HG02870 (cell line): Measurements from ENCODE around the gene MRPL23.
"Not testable (repeated sequence)": the region's sequence is repeated elsewhere in the genome, so short reads cannot be mapped to it uniquely, and the experiment has no call there.

Experiments used
- ATAC-seq: cut with Tn5 transposase; IDR thresholded peaks from one replicate; pipeline ENCODE4 v1.9.1; 2021; ENCODE audit warnings: mild to moderate bottlenecking, moderate library complexity; ENCODE audit not compliant: unreplicated experiment

The MRPL23 gene

DNA sequence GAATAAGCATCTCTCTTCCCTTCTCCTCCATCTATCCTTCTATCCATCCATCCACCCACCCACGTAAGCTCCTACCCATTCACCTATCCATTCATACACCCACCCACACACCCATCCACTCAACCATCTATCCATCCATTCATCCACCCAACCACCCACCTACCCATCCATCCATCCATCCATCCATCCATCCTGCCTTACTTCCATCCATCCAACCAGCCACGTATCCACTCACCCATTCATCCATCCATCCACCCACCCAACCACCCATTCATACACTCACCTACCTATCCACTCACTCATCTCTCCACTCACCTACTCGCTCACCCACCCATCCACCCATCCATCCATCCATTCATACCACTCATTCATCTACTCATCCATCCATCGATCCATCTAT is 14.5 kb upstream of the MRPL23 start:
- no peak for ATAC-seq

DNA sequence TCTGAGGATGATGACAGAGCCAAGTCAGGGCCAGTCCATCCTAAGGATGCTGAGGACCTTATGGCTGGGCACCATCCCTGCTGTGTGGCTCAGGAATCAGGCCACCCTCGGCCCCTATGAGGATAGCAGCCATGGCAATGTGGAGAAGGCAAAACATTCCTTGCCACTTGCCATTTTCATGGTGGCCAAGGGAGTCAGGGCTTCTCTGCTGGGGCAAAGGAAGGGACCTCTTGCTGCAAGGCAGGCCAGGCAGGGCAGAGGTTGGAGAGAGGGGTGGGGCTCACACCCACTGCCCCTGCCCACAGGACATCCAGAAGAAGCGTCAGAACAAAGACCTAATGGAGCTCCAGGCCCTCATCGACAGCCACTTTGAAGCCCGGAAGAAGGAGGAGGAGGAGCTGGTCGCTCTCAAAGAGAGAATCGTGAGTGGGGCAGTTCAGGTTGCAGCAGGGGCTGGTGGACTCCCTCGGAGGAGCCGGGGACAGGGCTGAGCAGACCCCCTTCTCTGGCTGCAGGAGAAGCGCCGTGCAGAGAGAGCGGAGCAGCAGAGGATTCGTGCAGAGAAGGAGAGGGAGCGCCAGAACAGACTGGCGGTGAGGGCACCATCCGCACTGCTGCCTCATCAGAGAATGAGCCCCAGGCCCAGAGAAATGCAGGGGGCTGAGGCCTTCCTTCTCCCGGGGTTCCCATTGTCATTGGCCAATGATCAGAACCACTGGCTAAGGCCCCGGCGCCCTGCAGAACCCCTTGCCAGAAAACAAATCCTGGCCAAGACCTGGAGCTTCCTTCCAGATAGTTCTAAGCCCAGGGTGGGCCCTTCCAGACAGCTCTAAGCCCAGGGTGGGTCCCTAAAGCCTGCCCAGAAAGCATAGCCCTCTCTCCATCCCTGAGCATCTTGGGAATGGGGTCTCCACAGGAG is 13.5 kb upstream of the MRPL23 start:
- ATAC-seq = no peak

DNA sequence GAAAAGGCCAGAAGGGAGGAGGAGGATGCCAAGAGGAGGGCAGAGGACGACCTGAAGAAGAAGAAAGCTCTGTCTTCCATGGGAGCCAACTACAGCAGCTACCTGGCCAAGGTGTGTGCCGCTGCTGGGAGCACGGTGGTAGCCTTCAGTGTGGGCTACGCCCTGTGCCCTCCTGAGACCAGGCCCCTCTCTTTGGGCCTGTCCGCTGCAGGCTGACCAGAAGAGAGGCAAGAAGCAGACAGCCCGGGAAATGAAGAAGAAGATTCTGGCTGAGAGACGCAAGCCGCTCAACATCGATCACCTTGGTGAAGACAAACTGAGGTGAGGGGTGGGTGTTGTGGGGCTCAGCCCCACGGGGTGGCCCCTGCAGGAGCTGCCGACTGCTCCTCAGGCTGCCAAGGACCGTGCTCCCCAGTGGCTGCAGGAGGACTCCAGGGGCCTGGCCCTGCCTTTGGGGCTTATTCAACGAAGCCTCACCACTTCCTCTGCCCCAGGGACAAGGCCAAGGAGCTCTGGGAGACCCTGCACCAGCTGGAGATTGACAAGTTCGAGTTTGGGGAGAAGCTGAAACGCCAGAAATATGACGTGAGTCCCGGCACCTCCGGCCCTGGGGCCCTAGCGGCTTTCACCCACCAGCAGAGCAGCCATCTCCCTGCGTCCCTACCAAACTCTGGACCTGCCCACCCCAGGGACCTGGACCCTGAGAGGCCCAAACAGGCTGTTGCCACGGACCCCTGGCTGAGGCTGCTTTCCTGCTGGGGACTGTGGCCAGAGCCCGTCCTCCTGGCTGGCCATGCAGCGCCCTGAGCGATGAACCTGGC is 12.6 kb upstream of the MRPL23 start:
- ATAC-seq = no peak

DNA sequence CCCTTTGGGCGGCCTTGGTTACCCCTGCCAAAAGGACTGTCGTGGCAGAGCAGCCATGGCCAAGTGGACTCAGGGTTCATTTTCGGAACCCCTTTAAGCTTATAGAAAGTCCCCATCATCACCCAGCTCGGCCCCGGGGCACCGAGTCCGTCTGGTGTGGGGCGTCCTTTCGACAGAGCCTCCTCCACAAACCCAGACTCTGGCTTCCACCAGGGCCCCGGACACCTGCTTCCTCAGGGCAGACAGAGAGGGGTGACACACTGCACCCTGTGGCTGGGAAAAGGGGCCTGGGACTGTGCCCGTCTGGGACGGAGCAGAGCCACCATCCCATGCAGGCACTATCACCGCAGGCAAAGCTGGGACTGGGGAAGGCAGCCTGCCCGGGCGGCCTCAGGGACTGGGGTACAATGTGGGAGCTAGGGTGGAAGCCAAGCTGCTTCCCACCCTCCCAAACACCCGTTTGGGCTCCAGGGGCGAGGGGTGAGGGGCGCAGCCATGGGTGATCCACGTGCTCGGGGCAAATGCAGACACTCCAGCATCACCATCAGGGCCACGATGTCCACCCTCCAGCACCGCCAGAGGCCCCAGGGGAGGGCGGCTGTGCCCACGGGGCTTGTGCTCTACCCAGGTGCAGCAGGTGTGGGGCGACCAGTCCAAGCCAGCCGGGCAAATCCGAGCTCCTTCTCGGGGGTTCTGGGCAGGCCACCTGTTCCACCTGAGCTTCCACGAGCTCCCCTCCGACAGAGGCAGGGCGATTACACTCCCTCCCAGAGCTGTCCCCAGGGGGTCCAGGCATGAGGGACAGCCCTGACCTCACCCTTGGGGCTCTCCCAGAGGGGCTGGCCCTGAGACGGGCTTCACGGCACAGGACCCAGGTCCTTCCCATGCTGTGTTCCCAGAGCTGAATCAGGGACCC is 11.7 kb upstream of the MRPL23 start:
- ATAC-seq = no peak

DNA sequence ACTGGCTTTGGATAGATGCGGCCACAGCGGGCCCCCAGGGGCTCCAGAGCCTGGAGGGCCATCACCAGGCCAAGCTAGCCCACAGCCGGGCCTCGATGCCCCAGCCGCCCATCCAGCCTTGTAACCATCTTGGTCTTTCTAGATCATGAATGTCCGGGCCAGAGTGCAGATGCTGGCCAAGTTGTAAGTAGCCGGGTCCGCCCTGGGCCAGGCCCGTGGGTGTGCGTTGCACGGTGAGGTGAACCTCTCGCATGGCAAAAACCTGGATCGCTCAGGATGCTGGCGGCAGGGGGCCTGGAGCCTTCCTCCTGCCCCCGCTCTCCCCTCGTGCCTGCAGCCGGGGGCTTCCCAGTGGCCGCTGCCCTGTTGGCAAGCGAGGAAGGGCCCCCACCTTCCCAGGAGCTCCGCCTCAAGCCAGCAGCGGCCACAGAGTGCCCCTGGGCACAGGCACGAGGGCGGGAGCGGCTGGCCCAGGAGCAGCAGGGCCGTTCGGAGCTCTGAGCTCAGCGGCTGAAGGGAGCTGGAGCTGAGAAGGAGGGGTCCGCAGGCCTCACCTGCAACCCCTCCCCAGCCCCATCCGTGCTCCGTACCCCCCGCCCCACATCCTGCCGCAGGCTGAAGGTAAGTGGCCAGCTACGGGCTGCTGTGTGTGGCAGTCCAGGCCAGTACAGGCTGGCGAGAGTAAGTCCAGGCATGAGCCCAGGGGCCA is 10.9 kb upstream of the MRPL23 start:
- no peak for ATAC-seq

DNA sequence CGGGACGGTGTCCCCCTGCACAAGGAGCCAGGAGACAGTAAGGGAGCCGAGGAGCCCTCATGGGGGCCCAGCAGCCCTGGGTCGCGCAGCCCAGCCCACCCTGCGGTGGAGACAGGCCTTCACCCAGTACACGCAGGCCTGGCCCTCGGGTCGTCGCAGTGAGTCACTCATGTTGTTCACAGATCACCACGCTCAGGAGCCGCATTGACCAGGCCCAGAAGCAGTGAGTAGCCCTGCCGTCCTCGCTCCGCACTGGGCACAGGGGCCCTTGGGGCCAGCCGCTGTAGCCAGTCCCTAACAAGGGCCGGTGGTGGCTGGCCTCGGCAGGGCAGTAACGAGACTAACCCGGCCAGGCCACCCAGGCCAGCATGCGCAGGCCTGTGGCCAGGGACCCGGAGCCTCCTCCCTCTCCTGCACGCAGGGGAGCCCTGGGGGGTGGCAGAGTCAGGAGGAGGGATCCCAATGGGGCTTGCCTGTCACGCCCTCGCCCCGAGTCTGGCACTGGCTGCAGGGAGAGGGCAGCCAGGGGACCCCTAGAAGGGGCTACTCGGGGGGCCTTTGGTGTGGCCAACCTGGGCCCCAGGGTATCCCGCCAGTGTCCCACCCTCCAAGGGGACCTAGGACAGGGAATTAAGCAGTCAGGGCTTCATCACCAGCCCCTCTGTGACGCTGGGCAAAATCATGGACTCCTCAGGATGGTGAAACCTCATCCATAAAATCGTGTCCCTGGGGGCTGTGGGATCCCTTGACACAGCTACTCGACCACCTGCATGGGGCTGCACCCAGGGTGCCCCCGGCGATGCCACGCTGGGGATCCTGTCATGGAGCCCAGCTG is 10.1 kb upstream of the MRPL23 start:
- ATAC-seq = no peak

DNA sequence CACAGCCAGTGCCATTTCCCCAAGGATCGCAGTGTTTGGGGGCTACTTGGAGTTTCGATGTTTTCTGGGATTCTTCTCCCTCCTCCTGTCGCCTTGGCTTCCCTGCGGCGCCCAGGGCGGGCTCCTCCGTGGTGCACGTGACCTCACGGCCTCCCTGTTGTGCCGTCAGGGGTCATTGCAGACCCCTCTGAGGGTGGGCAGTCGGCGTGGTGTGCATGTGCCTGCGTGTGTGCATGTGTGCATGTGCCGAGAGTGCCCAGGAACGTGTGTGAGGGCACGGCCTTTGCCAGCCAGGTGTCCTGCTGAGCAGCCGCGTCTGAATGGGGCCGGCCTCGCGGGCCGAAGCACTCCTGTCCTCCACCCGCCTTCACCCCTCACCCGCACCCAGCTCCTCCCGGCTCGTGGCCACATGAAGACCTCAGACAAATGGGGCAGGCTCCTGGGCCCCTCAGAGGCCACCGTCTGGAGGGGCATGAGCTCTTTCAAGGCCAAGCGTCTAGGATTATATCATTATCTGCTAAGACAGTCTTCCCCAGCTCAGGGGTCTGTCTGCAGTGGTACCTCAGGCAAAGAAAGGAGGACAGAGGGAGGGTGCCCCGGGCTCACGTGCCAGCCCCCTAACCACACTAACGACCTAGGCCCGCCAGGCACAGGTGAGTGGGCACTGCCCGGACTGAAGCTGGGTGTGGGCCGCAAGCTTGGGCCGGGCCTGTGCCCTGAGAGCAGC is 9.4 kb upstream of the MRPL23 start:
- ATAC-seq = no peak

DNA sequence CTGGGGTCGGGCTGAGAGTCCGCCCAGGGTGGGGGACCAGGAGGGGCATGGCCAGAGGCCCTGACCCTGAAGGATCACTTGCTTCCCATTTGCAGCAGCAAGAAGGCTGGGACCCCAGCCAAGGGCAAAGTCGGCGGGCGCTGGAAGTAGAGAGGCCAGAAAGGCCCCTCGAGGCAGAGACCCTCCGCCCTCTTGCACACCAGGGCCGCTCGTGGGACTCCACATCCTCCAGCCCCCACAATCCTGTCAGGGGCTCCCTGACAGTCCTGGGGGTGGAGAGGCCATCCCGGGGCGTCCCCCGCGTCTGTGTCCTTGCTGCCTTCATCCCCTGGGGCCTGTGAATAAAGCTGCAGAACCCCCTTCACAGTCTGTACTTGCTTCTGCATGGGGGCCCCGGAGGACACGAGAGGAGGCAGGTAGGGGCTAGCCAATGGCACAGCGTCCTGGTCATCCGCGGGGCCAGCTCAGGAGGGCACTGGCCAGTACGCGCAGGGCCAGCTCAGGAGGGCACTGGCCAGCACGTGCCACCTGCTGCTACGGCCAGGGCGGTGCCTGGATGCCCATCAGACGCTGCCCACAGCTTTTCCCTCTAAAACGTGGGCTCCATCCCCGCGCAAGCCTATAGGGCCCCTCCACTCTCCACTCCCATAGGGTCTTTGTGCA is 8.7 kb upstream of the MRPL23 start:
- ATAC-seq = no peak

DNA sequence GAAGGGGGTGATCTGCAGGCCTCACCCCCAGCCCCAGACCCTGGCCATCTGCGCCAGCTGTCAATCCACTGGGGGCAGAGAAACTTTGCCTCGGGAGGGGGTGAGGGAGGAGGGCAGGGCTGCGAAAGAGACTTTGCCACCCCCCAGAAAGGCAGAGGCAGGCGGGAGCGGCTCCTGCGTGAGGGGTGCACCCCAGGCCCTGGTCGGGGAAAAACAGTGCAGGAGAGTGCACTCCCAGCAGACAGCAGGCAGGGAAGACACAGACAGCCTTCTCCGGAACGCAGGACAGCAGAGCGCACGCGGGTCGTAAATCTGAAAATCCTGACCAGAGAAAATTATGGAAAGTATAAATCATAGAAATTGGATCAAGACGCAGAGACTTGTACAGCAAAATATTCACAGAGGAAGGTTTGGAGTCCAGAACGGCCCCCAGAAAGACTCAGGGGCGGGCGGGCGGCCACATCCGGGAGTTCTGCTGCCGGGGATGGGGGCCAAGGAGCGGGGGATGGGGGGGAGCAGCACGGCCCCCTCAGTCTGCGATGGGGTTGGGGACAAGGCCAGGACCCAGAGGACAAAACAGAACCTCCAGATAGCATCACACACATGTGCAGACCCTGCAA is 8.0 kb upstream of the MRPL23 start:
- ATAC-seq = no peak

DNA sequence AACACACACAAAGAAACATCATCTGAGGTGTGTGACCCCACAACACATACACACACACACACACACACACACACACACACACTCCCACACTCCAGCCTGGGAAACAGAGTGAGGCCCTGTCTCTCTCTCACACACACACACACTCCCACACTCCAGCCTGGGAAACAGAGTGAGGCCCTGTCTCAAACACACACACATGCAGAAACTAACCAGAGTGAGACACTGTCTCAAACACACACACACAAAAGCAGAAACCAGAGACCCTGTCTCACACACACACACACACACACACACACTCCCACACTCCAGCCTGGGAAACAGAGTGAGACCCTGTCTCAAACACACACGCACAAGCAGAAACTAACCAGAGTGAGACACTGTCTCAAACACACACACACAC is 7.3 kb upstream of the MRPL23 start:
- ATAC-seq = not testable (repeated sequence)

DNA sequence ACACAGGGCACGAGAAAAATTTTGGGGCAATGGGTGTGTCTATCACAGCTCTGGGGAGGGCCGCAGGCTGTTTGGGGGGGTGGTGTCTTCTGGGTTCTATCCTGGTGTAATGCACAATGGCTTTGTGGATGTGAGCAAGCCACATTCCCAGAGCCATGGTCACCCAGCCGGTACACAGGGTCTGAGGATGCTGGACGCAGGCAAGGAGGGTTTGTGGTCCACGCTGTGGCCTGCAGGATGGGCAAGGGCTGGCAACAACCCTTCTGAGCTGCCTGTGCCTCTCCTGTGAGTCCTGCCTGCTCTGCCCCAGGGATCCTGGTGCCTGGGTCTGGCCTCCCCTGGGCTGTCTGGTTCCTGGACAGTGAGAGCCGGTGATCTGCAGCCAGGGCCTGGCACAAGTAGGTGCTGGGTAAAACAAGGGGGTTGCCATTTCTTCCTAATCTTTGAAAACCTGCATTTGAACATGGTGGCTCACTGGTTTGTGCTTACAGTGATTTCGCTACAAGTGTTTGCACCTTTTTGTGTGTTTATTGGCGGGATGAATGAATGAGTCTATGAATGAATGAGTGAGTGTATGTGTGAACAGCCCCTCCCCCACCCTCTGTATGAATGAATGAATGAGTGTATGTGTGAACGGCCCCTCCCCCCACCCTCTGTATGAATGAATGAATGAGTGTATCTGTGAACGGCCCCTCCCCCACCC is 4.4 kb upstream of the MRPL23 start:
- no peak for ATAC-seq

DNA sequence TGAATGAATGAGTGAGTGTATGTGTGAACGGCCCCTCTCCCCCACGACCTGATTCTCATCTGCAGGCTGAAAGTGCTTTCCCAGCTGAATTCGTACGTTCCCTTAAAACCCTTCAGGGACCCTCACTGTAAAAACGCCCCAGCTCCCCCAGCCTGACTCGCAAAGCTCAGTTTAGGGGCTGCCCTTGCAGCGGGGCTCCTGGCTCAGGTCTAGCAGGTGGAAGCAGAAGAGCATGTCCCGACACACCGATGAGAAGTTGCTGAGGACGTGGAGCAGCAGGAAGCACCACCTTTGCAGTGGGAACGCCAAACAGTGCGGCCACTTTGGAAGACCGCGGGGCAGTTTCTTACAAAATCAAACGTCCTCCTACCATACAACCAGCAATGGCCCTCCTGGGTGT is 3.6 kb upstream of the MRPL23 start:
- no peak for ATAC-seq

DNA sequence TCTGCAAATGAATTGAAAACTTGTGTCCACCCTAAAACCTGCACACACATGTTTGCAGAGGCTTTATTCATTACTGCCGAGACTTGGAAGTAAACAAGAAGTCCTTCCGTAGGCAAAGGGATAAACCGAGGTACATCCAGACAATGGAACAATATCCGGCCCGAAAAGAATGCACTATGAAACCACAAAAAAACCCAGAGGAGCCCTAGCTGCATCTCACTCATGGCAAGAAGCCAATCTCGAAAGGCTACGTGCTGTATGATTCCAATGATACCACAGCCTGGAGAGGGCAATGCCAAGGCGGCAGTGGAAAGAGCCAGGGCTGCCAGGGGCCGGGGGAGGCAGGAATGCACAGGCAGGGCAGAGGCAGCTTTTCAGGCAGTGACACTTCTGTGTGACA is 3.2 kb upstream of the MRPL23 start:
- no peak for ATAC-seq

DNA sequence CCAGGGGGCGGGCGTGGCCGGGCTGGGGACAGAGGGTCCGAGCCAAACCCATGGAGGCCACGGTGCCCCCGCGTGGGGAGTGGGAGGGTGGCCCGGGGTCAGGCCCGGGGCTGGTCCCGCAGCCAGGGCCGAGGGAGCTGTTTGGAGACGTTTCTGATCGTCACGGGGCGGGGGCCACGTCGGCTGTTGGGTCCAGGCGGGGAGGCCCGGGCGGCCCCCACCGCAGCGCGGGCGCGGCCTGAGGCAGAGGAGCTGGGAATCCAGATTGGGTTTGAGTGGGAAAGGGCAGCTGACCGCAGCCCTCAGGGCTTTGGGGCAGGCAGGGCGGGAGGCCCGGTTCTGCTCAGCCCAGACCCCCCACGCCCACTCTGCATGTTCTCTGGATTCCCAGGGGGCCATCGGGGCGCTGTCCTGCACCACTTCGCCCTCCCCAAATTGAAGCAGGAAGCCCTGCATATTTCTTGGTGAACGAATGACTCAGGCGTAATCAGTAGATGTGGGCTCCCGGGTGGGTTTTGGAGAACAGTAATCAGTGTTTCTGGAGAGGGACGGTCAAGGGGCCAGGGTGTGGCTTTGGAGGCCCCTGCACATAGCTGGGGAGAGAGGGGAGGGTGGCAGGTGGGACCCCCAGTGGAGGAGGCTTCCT is 583 bp downstream of the MRPL23 start:
- no peak for ATAC-seq

DNA sequence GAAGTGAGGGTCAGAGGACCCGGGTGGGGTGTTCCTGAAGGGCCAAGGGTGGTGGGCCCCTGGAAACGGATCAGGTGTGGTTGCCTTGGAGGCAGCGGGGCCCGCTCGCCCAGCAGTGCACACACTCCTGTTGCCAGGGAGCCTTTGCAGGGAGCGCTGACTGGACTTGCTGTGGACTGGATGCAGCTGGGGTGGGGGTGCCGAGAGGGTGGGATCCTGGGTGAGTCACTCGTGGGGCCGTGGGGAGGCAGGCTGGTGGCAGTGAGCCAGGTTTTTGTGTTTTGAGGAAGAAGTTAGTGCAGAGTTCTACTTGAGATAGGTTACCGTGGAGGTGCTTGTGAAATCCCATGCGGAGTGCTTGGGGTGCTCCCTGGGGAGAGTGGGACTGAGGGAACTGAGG is 1.3 kb downstream of the MRPL23 start:
- no peak for ATAC-seq

DNA sequence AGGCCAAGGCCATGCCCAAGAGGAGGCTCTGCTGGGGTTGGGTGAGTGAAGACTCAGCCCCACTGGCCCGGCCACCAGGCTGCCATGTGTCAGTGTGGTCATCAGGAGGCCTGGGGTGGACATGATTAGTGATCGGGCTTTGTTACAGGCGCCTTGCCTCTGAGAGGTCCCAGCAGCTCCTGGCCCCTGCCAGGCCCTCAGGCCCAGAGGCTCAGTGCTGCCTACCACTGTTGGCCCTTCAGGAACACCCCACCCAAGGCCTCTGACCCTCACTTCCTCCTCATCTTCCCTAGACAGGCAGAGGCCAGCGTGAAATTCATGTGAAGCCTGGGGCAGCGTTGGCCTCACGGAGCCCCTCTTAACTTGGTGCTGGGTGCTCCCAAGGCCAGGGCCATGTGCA is 2.2 kb downstream of the MRPL23 start:
- no peak for ATAC-seq

DNA sequence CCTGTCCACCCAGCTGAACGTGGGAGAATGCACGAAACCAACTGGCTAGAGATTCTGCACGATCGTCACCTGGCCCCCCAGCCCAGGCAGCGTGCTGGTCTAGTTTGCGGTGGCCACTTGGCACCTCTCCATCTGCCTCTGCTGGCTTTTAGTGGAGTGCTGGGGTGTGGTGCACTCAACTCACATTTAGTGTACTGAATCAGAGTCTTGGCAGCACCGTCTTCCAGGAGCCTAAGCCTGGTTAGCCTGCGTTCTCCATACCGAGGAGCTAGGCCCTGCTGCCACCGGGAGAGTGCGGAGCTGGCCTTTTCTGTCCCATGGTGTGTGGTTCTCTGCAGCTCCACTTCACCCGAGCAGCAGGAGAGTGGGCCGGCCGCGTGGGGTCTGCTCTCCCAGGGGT is 2.8 kb downstream of the MRPL23 start:
- ATAC-seq = no peak
